Fibroblast of lung (primary cell): Measurements from ENCODE around the gene CDC42SE2.

Source experiments
- EZH2 ChIP-seq: IDR thresholded peaks from 2 replicates; pipeline ENCODE4 v1.5.1; 2012; ENCODE audit warnings: low read length, control low read depth, mild to moderate bottlenecking; ENCODE audit errors: missing control alignments
- TF ChIP-seq, protein P1 (sequence below), 2 donors: IDR thresholded peaks in 1 of 2; conservative IDR thresholded peaks in 1 of 2; 1 replicate in 1 of 2; 2 replicates in 1 of 2; pipeline ENCODE4 v1.5.1; 2011 to 2012; ENCODE audit warnings: low read length in 2 of 2, control low read depth in 1 of 2, inconsistent platforms in 1 of 2, low read depth in 1 of 2, mild to moderate bottlenecking in 1 of 2

DNA sequence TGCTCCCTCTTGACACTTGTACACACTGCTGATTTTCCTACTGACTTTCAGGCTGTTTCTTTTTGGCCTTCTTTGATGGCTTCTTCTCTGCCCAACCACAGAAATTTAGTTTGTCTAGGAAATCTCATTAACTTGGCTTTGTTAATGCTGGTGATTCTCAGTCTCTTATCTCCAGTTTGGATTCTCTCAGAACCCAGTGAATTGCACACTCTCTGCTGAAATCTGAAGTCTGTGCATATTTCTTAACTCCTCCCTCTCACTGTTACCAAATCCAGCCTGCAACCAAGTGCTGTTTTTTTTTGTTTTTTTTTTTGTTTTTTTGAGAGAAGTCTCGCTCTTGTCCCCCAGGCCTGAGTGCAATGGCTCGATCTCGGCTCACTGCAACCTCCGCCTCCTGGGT is 117.2 kb downstream of the CDC42SE2 start:
- TF ChIP-seq, protein P1, sequence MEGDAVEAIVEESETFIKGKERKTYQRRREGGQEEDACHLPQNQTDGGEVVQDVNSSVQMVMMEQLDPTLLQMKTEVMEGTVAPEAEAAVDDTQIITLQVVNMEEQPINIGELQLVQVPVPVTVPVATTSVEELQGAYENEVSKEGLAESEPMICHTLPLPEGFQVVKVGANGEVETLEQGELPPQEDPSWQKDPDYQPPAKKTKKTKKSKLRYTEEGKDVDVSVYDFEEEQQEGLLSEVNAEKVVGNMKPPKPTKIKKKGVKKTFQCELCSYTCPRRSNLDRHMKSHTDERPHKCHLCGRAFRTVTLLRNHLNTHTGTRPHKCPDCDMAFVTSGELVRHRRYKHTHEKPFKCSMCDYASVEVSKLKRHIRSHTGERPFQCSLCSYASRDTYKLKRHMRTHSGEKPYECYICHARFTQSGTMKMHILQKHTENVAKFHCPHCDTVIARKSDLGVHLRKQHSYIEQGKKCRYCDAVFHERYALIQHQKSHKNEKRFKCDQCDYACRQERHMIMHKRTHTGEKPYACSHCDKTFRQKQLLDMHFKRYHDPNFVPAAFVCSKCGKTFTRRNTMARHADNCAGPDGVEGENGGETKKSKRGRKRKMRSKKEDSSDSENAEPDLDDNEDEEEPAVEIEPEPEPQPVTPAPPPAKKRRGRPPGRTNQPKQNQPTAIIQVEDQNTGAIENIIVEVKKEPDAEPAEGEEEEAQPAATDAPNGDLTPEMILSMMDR (conservative IDR thresholded peaks at IDR 0.05 in 1 of 2, IDR thresholded peaks at IDR 0.05 in 1 of 2; ENCODE audit: low read depth in 1 of 2, low read length in 2 of 2), result no peak
- no peak for TF ChIP-seq EZH2
